GM12878 (cell line): ENCODE results near the gene DIRAS2. TPM values are rescaled to one million over a fixed set of nuclear protein-coding genes. Genes with fewer than 3 reads are reported as not detected.
"Not testable (repeated sequence)": the region's sequence is repeated elsewhere in the genome, so short reads cannot be mapped to it uniquely, and the experiment has no call there.

Experiments used
- ATAC-seq: fragments of 200-7000 bp; cut with Tn5 transposase; 3 replicates; pipeline ENCODE4 v1.9.1; 2020; ENCODE audit warnings: mild to moderate bottlenecking, moderate library complexity
- BruUV-seq: library from RNA; stranded (reverse); fragments of 400-500 nt; replicated peaks from 2 replicates; lab custom pipeline; 2021; lab: Mats Ljungman, UMichigan
- CTCF ChIA-PET: fragments of 300-600 bp; sonication (Branson Sonifier 250); formaldehyde crosslinking; extraction: SDS; loops from one replicate; lab custom pipeline; 2021; ENCODE audit warnings: inconsistent platforms; lab: Yijun Ruan, JAX
- POLR2A ChIA-PET: fragments of 350-600 bp; formaldehyde crosslinking; extraction: SDS; loops from one replicate; lab custom pipeline; 2021; ENCODE audit warnings: inconsistent platforms; lab: Charles Lee
- RAD21 ChIA-PET: fragments of 300-600 bp; sonication (Branson Sonifier 250); formaldehyde crosslinking; loops from one replicate; lab custom pipeline; 2023; ENCODE audit warnings: antibody characterized with exemption; ENCODE audit not compliant: unreplicated experiment; lab: Charles Lee
- SMC1A ChIA-PET: fragments of 300-600 bp; sonication (Branson Sonifier 250); formaldehyde crosslinking; loops from one replicate; lab custom pipeline; 2023; ENCODE audit not compliant: unreplicated experiment, uncharacterized antibody; lab: Charles Lee
- DNase-seq: peaks from one replicate; pipeline ENCODE4 v3.0.0-alpha.2; 2011; ENCODE audit warnings: low read depth, low spot score
- FAIRE-seq: peaks from 3 replicates; lab custom pipeline; 2011; peaks lifted over from hg19 to GRCh38; lab: Jason Lieb, UNC
- H2AFZ ChIP-seq: 2 replicates; pipeline ENCODE4 v1.6.0; 2011; ENCODE audit warnings: low read depth, low read length, control low read depth; ENCODE audit not compliant: control insufficient read depth
- H3K27ac ChIP-seq: 2 replicates; pipeline ENCODE4 v1.5.1; 2011; ENCODE audit warnings: control low read depth; ENCODE audit not compliant: control insufficient read depth, insufficient read depth
- H3K27me3 ChIP-seq, 2 experiments: replicated peaks in 1 of 2; 2 replicates each; pipeline versions ENCODE4 v1.6.0 to v1.6.1; 2011; ENCODE audit warnings: low read length in 1 of 2; ENCODE audit not compliant: control insufficient read depth in 2 of 2, insufficient read depth in 2 of 2
- H3K36me3 ChIP-seq, 2 experiments: 2 replicates each; pipeline ENCODE4 v1.5.1; 2011; ENCODE audit warnings: low read length in 1 of 2; ENCODE audit not compliant: control insufficient read depth in 2 of 2, insufficient read depth in 2 of 2
- H3K4me1 ChIP-seq: 2 replicates; pipeline ENCODE4 v1.6.1; 2011; ENCODE audit warnings: mild to moderate bottlenecking, low read length, moderate library complexity, mixed read lengths; ENCODE audit not compliant: control insufficient read depth, insufficient read depth
- H3K4me2 ChIP-seq: 2 replicates; pipeline ENCODE4 v1.6.0; 2011; ENCODE audit warnings: control low read depth; ENCODE audit not compliant: control insufficient read depth, insufficient read depth
- H3K4me3 ChIP-seq: fragments of 200-600 bp; sonication (generic); 2 replicates; pipeline ENCODE4 v1.5.1; 2016
- H3K79me2 ChIP-seq: 2 replicates; pipeline ENCODE4 v1.6.0; 2011; ENCODE audit warnings: low read length; ENCODE audit not compliant: control insufficient read depth, insufficient read depth
- H3K9ac ChIP-seq: 2 replicates; pipeline ENCODE4 v1.8.0; 2011; ENCODE audit warnings: low read length, control low read depth, mixed read lengths; ENCODE audit not compliant: control insufficient read depth, insufficient read depth
- H3K9me3 ChIP-seq: replicated peaks from 3 replicates; pipeline ENCODE4 v1.5.1; 2011; ENCODE audit warnings: mild to moderate bottlenecking, low read length; ENCODE audit not compliant: control insufficient read depth, insufficient read depth
- H4K20me1 ChIP-seq: 2 replicates; pipeline ENCODE4 v1.6.0; 2011; ENCODE audit not compliant: control insufficient read depth, insufficient read depth
- FOXM1 ChIP-seq: IDR thresholded peaks from 2 replicates; pipeline ENCODE4 v1.6.1; 2012; ENCODE audit warnings: low read depth, mild to moderate bottlenecking, inconsistent platforms, low read length, moderate library complexity
- HDAC2 ChIP-seq: fragments of 200-600 bp; sonication (generic); IDR thresholded peaks from 2 replicates; pipeline ENCODE4 v1.6.1; 2017
- JUNB ChIP-seq: IDR thresholded peaks from 2 replicates; pipeline ENCODE4 v1.6.1; 2016; ENCODE audit warnings: antibody characterized with exemption, mild to moderate bottlenecking
- PML ChIP-seq: IDR thresholded peaks from 2 replicates; pipeline ENCODE4 v1.6.1; 2012; ENCODE audit warnings: low read length, inconsistent platforms
- POU2F2 ChIP-seq: IDR thresholded peaks from 3 replicates; pipeline ENCODE4 v1.6.1; 2011; ENCODE audit warnings: low read depth, mild to moderate bottlenecking, low read length, borderline replicate concordance
- RBBP5 ChIP-seq: fragments of 200-600 bp; sonication (generic); conservative IDR thresholded peaks from 2 replicates; pipeline ENCODE4 v1.6.1; 2016
- WGBS: methylation state at CpG from one replicate; pipeline ENCODE4 v1.1.6; 2016; ENCODE audit warnings: low lambda C conversion rate; ENCODE audit not compliant: insufficient replicate concordance, insufficient coverage; ENCODE audit errors: missing lambda C conversion rate; 5-methylcytosine and 5-hydroxymethylcytosine counted together
- in situ Hi-C: fragments of 300-500 bp; cut with MboI; formaldehyde crosslinking; loops from 9 replicates; pipeline ENCODE4 v1.14.3; 2018; ENCODE audit warnings: mixed read lengths
- intact Hi-C: fragments of 100-400 bp; cut with micrococcal nuclease; formaldehyde crosslinking; loops from one replicate; pipeline ENCODE4 v1.14.2; 2022; ENCODE audit not compliant: unreplicated experiment
- polyA plus RNA-seq, 11 experiments: library from polyadenylated mRNA; depleted of rRNA in 4 of 11; unstranded in 6 of 11; stranded (reverse) in 5 of 11; fragments of >200 nt; fragmentation: Nextera tagmentation in 4 of 11; fragmentation: Illumina TruSeq in 1 of 11; extraction: Ambion mirVana in 4 of 11; extraction: Trizol in 1 of 11; gene quantifications; 1 replicate in 1 of 11; 2 replicates in 10 of 11; pipeline versions ENCODE4 v1.2.1 to v1.2.3, GENCODE V29; 2011 to 2016; ENCODE audit warnings: inconsistent platforms in 2 of 11, missing spikeins in 2 of 11, low read depth in 1 of 11
- total RNA-seq, 4 experiments: library from RNA; depleted of rRNA in 3 of 4; stranded (reverse); fragments of >200 nt in 3 of 4; fragmentation: Illumina TruSeq in 1 of 4; extraction: Trizol in 1 of 4; gene quantifications; 2 replicates each; pipeline versions ENCODE4 v1.2.1 to v1.2.3, GENCODE V29; 2013 to 2021
- TF ChIP-seq, protein P1 (sequence below), 3 experiments: IDR thresholded peaks in 2 of 3; conservative IDR thresholded peaks in 1 of 3; 2 replicates each; pipeline ENCODE4 v1.5.1; 2011; ENCODE audit warnings: low read depth in 3 of 3, low read length in 3 of 3, mild to moderate bottlenecking in 3 of 3, control low read depth in 2 of 3, moderate library complexity in 2 of 3, inconsistent platforms in 1 of 3, mixed read lengths in 1 of 3; ENCODE audit not compliant: control insufficient read depth in 2 of 3, insufficient read depth in 1 of 3; ENCODE audit errors: extremely low read depth in 1 of 3

Gene DIRAS2
- total and polyA plus RNA-seq, 10 of the 15 experiments (the other 5 are each of a cell fraction or from before 2014, with no cell fraction given): not detected

DNA sequence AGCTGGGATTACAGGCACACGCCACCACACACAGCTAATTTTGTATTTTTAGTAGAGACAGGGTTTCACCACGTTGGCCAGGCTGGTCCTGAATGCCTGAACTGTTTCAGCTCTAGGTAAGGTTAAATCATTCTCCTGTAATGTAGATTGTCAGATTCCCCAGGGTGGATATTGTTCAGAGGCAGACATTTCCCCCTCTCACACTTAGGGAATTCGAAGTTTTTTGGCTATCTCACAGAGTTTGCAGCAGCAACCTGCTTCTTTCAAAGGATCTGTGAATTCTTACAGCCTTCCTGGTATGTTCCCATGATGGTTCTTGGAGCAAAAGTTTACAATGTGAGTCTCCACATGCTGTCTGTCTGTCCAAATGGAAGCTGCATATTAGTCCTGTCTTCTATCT lies 15.6 kb upstream of the DIRAS2 start:
- 7% methylated on average over 3 of the region's 3 CpGs for WGBS
- POLR2A ChIA-PET: no interaction called here
- RAD21 ChIA-PET: no interaction called here
- in situ Hi-C loops (no loop called here), intact Hi-C loops (no loop called here)
- H3K9ac ChIP-seq: no peak overlapping the region
- DNase-seq: no peak
- no TSS peak for BruUV-seq
- CTCF ChIA-PET: no interaction called here
- TF ChIP-seq PML: no peak
- no peak for TF ChIP-seq RBBP5
- TF ChIP-seq, protein P1, sequence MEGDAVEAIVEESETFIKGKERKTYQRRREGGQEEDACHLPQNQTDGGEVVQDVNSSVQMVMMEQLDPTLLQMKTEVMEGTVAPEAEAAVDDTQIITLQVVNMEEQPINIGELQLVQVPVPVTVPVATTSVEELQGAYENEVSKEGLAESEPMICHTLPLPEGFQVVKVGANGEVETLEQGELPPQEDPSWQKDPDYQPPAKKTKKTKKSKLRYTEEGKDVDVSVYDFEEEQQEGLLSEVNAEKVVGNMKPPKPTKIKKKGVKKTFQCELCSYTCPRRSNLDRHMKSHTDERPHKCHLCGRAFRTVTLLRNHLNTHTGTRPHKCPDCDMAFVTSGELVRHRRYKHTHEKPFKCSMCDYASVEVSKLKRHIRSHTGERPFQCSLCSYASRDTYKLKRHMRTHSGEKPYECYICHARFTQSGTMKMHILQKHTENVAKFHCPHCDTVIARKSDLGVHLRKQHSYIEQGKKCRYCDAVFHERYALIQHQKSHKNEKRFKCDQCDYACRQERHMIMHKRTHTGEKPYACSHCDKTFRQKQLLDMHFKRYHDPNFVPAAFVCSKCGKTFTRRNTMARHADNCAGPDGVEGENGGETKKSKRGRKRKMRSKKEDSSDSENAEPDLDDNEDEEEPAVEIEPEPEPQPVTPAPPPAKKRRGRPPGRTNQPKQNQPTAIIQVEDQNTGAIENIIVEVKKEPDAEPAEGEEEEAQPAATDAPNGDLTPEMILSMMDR (IDR thresholded peaks at IDR 0.05 in 2 of 3, conservative IDR thresholded peaks at IDR 0.05 in 1 of 3; ENCODE audit: control insufficient read depth in 2 of 3, extremely low read depth in 1 of 3, insufficient read depth in 1 of 3, low read depth in 3 of 3, low read length in 3 of 3): no peak
- TF ChIP-seq FOXM1: no peak
- TF ChIP-seq HDAC2: no peak
- TF ChIP-seq POU2F2: no peak
- no peak for TF ChIP-seq JUNB
- TF ChIP-seq, all 136 proteins: peak for 0
- Histone ChIP-seq H3K9me3 (no peaks in the 10 kb centered on the region), H3K36me3 (no peaks in the 10 kb centered on the region), H2AFZ (no peak overlapping the region), H3K4me3 (no peak overlapping the region), H3K4me2 (no peak overlapping the region), H3K27me3 (no peaks in the 10 kb centered on the region), H3K79me2 (no peaks in the 10 kb centered on the region), H4K20me1 (no peaks in the 10 kb centered on the region), H3K27ac (no peak overlapping the region), H3K4me1 (no peaks in the 10 kb centered on the region)
- FAIRE-seq (no peak), ATAC-seq (no peak)
- SMC1A ChIA-PET: no interaction called here

DNA sequence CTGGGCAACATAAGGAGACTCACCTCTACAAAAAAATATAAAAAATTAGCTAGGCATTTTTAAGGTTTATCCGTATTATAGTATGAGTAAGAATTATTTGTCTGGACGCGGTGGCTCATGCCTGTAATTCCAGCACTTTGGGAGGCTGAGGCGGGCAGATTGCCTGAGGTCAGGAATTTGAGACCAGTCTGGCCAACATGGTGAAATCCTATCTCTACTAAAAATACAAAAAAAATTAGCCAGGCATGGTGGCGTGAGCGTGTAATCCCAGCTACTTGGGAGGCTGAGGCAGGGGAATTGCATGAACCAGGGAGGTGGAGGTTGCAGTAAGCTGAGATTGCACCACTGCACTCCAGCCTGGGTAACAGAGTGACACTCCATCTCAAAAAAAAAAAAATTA lies 14.3 kb upstream of the DIRAS2 start:
- H3K27ac ChIP-seq, H3K4me2 ChIP-seq, SMC1A ChIA-PET, in situ Hi-C loops, FAIRE-seq, RAD21 ChIA-PET, H3K9me3 ChIP-seq, ATAC-seq, BruUV-seq, H3K4me1 ChIP-seq, POLR2A ChIA-PET, H3K9ac ChIP-seq, H3K79me2 ChIP-seq, intact Hi-C loops, CTCF ChIA-PET, H2AFZ ChIP-seq, DNase-seq, H4K20me1 ChIP-seq, H3K27me3 ChIP-seq, H3K4me3 ChIP-seq, H3K36me3 ChIP-seq: not testable (repeated sequence)
- 75% methylated on average over 6 of the region's 6 CpGs for WGBS
